ENCODE measurements around the gene RNGTT.
"Not testable (repeated sequence)": the region's sequence is repeated elsewhere in the genome, so short reads cannot be mapped to it uniquely, and the experiment has no call there.

Gene RNGTT

GRCh38 chr6:88970301-88970700 is 6.9 kb upstream of the RNGTT start:
- no peak for DNase-seq (ENCODE audit: low read depth)

- DNase-seq (ENCODE audit: low read depth), result not testable (repeated sequence)
These were observed 5.8 kb upstream of the RNGTT start for GRCh38 chr6:88969255-88969654.

GRCh38 chr6:88967891-88968290 is 4.5 kb upstream of the RNGTT start:
- DNase-seq (ENCODE audit: low read depth), result no peak

- DNase-seq (ENCODE audit: low read depth), result no peak
These were observed 2.3 kb upstream of the RNGTT start for GRCh38 chr6:88965691-88966090.

- DNase-seq (ENCODE audit: low read depth), result no peak
These were observed 1.1 kb upstream of the RNGTT start for GRCh38 chr6:88964509-88964908.

GRCh38 chr6:88958842-88959241 is 4.6 kb downstream of the RNGTT start:
- DNase-seq (ENCODE audit: low read depth), result no peak

- DNase-seq (ENCODE audit: low read depth), result no peak
These were observed 9.7 kb downstream of the RNGTT start for GRCh38 chr6:88953550-88954386.

- no peak for DNase-seq (ENCODE audit: low read depth)
These were observed 11.2 kb downstream of the RNGTT start for GRCh38 chr6:88952065-88952704.

- DNase-seq (ENCODE audit: low read depth), result no peak
These were observed 17.9 kb downstream of the RNGTT start for GRCh38 chr6:88945415-88946008.

GRCh38 chr6:88933521-88933920 is 29.9 kb downstream of the RNGTT start:
- no peak for DNase-seq (ENCODE audit: low read depth)

GRCh38 chr6:88932019-88932418 is 31.4 kb downstream of the RNGTT start:
- not testable (repeated sequence) for DNase-seq (ENCODE audit: low read depth)

GRCh38 chr6:88922775-88923548 is 40.5 kb downstream of the RNGTT start:
- DNase-seq (ENCODE audit: low read depth), result peak; percentile 6

GRCh38 chr6:88921734-88922133 is 41.7 kb downstream of the RNGTT start:
- no peak for DNase-seq (ENCODE audit: low read depth)

- DNase-seq (ENCODE audit: low read depth), result no peak
These were observed 42.4 kb downstream of the RNGTT start for GRCh38 chr6:88920774-88921733.

- no peak for DNase-seq (ENCODE audit: low read depth)
These were observed 43.3 kb downstream of the RNGTT start for GRCh38 chr6:88920088-88920487.

- no peak for DNase-seq (ENCODE audit: low read depth)
These were observed 44.4 kb downstream of the RNGTT start for GRCh38 chr6:88919032-88919431.

GRCh38 chr6:88916615-88917208 is 46.7 kb downstream of the RNGTT start:
- no peak for DNase-seq (ENCODE audit: low read depth)

- no peak for DNase-seq (ENCODE audit: low read depth)
These were observed 48.4 kb downstream of the RNGTT start for GRCh38 chr6:88914895-88915598.

- DNase-seq (ENCODE audit: low read depth), result no peak
These were observed 49.2 kb downstream of the RNGTT start for GRCh38 chr6:88914180-88914579.

- DNase-seq (ENCODE audit: low read depth), result no peak
These were observed 49.9 kb downstream of the RNGTT start for GRCh38 chr6:88913471-88913870.
